Measurements from ENCODE around the gene PPP1R15A.
"Not testable (repeated sequence)": the region's sequence is repeated elsewhere in the genome, so short reads cannot be mapped to it uniquely, and the experiment has no call there.

The PPP1R15A gene

DNA sequence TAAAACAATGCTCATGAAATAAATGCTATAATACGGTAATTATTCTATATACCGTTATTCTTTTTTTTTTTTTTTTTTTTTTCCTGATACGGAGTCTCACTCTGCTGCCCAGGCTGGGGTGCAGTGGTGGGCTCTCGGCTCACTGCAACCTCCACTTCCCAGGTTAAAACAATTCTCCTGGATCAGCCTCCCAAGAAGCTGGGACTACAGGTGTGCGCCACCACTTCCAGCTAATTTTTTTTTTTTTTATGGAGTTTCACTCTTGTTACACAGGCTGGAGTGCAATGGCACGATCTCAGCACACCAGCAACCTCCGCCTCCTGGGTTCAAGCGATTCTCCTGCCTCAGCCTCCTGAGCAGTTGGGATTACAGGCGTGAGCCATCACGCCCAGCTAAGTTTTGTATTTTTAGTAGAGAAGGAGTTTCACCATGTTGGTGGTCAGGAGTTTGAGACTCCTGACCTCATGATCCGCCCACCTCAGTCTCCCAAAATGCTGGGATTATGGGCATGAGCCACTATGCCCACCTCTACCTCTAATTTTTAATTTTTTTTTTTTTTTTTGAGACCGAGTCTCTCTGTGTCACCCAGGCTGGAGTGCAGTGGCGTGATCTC is 6.9 kb downstream of the PPP1R15A start:
- H3K27me3 ChIP-seq (replicated peaks in 2 of 5; ENCODE audit: control insufficient read depth in 4 of 5, insufficient read depth in 5 of 5, low read length in 4 of 5), result no peaks in the 10 kb centered on the region
- H3K4me3 ChIP-seq (ENCODE audit: control insufficient read depth in 1 of 7, extremely low read depth in 1 of 7, insufficient read depth in 4 of 7, low read depth in 2 of 7, low read length in 6 of 7), result no peak overlapping the region
- peaks cover 0 to 3% (median 0%) of the 10 kb centered on the region in 5 experiments for H3K9me3 ChIP-seq (ENCODE audit: control extremely low read depth in 1 of 5, control insufficient read depth in 4 of 5, insufficient read depth in 2 of 5, low read depth in 1 of 5, low read length in 4 of 5)
- CTCF ChIA-PET, result interaction anchor here (0.6 kb wide), 1 partner anchor 74 kb away, joined by 4 read pairs; no protein-coding TSS in a partner anchor
- WGBS (ENCODE audit: insufficient coverage), result 97% methylated on average over 4 of the region's 13 CpGs
- no peak for DNase-seq
- H3K36me3 ChIP-seq (ENCODE audit: control insufficient read depth in 4 of 4, insufficient read depth in 4 of 4, low read length in 3 of 4), result peaks cover 3 to 37% (median 16%) of the 10 kb centered on the region in 4 experiments
- POLR2A ChIA-PET, result interaction anchor here (0.7 to 1.6 kb wide), 4 partner anchors 17 to 92 kb away, joined by 3 to 8 read pairs (median 4); no protein-coding TSS in a partner anchor
- peaks cover 4 to 35% (median 27%) of the 10 kb centered on the region in 4 experiments for H3K4me1 ChIP-seq (ENCODE audit: control extremely low read depth in 1 of 4, control insufficient read depth in 4 of 4, insufficient read depth in 4 of 4, low read length in 3 of 4)
- H3K27ac ChIP-seq (ENCODE audit: insufficient read depth in 1 of 2, low read depth in 1 of 2, low read length in 2 of 2, poor library complexity in 1 of 2, severe bottlenecking in 2 of 2), result peak overlapping the region in 1 of 2 experiments; percentile 49

- POLR2A ChIA-PET; H3K4me3 ChIP-seq (ENCODE audit: control insufficient read depth in 1 of 7, extremely low read depth in 1 of 7, insufficient read depth in 4 of 7, low read depth in 2 of 7, low read length in 6 of 7); H3K27me3 ChIP-seq (replicated peaks in 2 of 5; ENCODE audit: control insufficient read depth in 4 of 5, insufficient read depth in 5 of 5, low read length in 4 of 5); H3K27ac ChIP-seq (ENCODE audit: insufficient read depth in 1 of 2, low read depth in 1 of 2, low read length in 2 of 2, poor library complexity in 1 of 2, severe bottlenecking in 2 of 2); H3K9me3 ChIP-seq (ENCODE audit: control extremely low read depth in 1 of 5, control insufficient read depth in 4 of 5, insufficient read depth in 2 of 5, low read depth in 1 of 5, low read length in 4 of 5); DNase-seq: not testable (repeated sequence)
- Histone ChIP-seq H3K36me3 (ENCODE audit: control insufficient read depth in 4 of 4, insufficient read depth in 4 of 4, low read length in 3 of 4) (peaks cover 3 to 31% (median 10%) of the 10 kb centered on the region in 4 experiments), H3K4me1 (ENCODE audit: control extremely low read depth in 1 of 4, control insufficient read depth in 4 of 4, insufficient read depth in 4 of 4, low read length in 3 of 4) (peaks cover 2 to 29% (median 22%) of the 10 kb centered on the region in 4 experiments)
- WGBS (ENCODE audit: insufficient coverage), result 94% methylated on average over 6 of the region's 9 CpGs
- CTCF ChIA-PET, result interaction anchor here (1.4 kb wide), 1 partner anchor 9 kb away, joined by 3 read pairs; no protein-coding TSS in a partner anchor
Observed at GRCh38 chr19:48879696-48880095, 7.5 kb downstream of the PPP1R15A start.

DNA sequence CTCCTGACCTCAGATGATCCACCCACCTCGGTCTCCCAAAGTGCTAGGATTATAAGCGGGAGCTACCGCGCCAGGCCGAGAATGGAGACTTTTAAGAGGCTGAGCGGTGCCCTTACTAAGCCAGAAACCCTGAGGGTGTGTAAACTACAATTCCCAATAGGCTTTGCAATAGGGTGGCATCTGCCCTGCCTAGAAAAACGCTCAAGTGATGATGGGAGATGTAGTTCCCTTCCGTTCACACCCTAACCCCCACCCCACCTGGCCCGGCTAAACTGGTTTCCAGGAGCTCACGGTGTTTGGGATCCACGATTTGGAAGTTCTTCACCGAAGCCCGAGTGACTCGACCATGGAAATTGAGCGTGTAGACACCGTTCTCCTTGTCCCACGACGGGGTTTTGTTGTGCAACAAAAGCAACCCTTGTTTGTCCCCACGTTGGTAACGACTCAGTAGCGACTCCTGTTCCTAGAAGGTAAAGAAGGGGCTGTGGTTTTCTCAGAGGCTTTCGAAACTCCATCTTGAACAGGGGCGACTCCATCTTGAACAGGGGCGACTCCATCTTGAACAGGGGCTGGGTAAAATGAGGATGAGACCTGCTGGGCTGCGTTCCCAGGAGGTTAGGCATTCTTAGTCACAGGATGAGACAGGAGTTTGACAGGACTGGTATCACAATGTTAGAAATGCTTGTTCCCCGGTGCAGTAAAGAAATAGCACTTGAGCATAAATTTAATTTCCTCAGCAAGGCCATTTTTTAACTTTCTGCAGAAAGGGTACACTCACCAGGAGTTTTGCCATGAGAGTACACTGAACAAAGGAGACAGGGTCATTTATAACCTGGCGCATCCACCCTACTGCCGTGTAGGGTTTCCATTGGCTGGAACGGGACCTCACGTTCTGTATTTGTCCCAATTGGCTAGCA is 9.8 kb downstream of the PPP1R15A start:
- Histone ChIP-seq H3K9me3 (ENCODE audit: control extremely low read depth in 1 of 5, control insufficient read depth in 4 of 5, insufficient read depth in 2 of 5, low read depth in 1 of 5, low read length in 4 of 5) (peaks cover 0 to 3% (median 0%) of the 10 kb centered on the region in 5 experiments), H3K27ac (ENCODE audit: insufficient read depth in 1 of 2, low read depth in 1 of 2, low read length in 2 of 2, poor library complexity in 1 of 2, severe bottlenecking in 2 of 2) (no peak overlapping the region), H3K27me3 (replicated peaks in 2 of 5; ENCODE audit: control insufficient read depth in 4 of 5, insufficient read depth in 5 of 5, low read length in 4 of 5) (no peaks in the 10 kb centered on the region), H3K4me3 (ENCODE audit: control insufficient read depth in 1 of 7, extremely low read depth in 1 of 7, insufficient read depth in 4 of 7, low read depth in 2 of 7, low read length in 6 of 7) (no peak overlapping the region), H3K4me1 (ENCODE audit: control extremely low read depth in 1 of 4, control insufficient read depth in 4 of 4, insufficient read depth in 4 of 4, low read length in 3 of 4) (peaks cover 0 to 10% (median 3%) of the 10 kb centered on the region in 4 experiments), H3K36me3 (ENCODE audit: control insufficient read depth in 4 of 4, insufficient read depth in 4 of 4, low read length in 3 of 4) (peaks cover 0 to 14% (median 2%) of the 10 kb centered on the region in 4 experiments)
- 90% methylated on average over 18 of the region's 30 CpGs for WGBS (ENCODE audit: insufficient coverage)
- DNase-seq, result peak in 2 of 3 donors; percentile 62 to 67
- POLR2A ChIA-PET, result no interaction called here
- CTCF ChIA-PET, result interaction anchor here (1.7 kb wide), 1 partner anchor 12 kb away, joined by 5 read pairs; no protein-coding TSS in a partner anchor

- peaks cover 0 to 6% (median 3%) of the 10 kb centered on the region in 4 experiments for H3K4me1 ChIP-seq (ENCODE audit: control extremely low read depth in 1 of 4, control insufficient read depth in 4 of 4, insufficient read depth in 4 of 4, low read length in 3 of 4)
- H3K27me3 ChIP-seq (replicated peaks in 2 of 5; ENCODE audit: control insufficient read depth in 4 of 5, insufficient read depth in 5 of 5, low read length in 4 of 5), result no peaks in the 10 kb centered on the region
- H3K36me3 ChIP-seq (ENCODE audit: control insufficient read depth in 4 of 4, insufficient read depth in 4 of 4, low read length in 3 of 4), result peaks cover 0 to 4% (median 2%) of the 10 kb centered on the region in 4 experiments
- no peak for DNase-seq
- H3K4me3 ChIP-seq (ENCODE audit: control insufficient read depth in 1 of 7, extremely low read depth in 1 of 7, insufficient read depth in 4 of 7, low read depth in 2 of 7, low read length in 6 of 7), result no peak overlapping the region
- H3K27ac ChIP-seq (ENCODE audit: insufficient read depth in 1 of 2, low read depth in 1 of 2, low read length in 2 of 2, poor library complexity in 1 of 2, severe bottlenecking in 2 of 2), result no peak overlapping the region
- POLR2A ChIA-PET, result interaction anchor here (0.6 kb wide), 1 partner anchor 59 kb away, joined by 3 read pairs; no protein-coding TSS in a partner anchor
- H3K9me3 ChIP-seq (ENCODE audit: control extremely low read depth in 1 of 5, control insufficient read depth in 4 of 5, insufficient read depth in 2 of 5, low read depth in 1 of 5, low read length in 4 of 5), result peaks cover 0 to 3% (median 0%) of the 10 kb centered on the region in 5 experiments
- 100% methylated on average over 6 of the region's 7 CpGs for WGBS (ENCODE audit: insufficient coverage)
- CTCF ChIA-PET, result no interaction called here
Observed at GRCh38 chr19:48883726-48884125, 11.5 kb downstream of the PPP1R15A start.

GRCh38 chr19:48887861-48888612 is 15.8 kb downstream of the PPP1R15A start:
- Histone ChIP-seq H3K4me3 (ENCODE audit: control insufficient read depth in 1 of 7, extremely low read depth in 1 of 7, insufficient read depth in 4 of 7, low read depth in 2 of 7, low read length in 6 of 7) (no peak overlapping the region), H3K4me1 (ENCODE audit: control extremely low read depth in 1 of 4, control insufficient read depth in 4 of 4, insufficient read depth in 4 of 4, low read length in 3 of 4) (no peaks in the 10 kb centered on the region), H3K27ac (ENCODE audit: insufficient read depth in 1 of 2, low read depth in 1 of 2, low read length in 2 of 2, poor library complexity in 1 of 2, severe bottlenecking in 2 of 2) (no peak overlapping the region), H3K36me3 (ENCODE audit: control insufficient read depth in 4 of 4, insufficient read depth in 4 of 4, low read length in 3 of 4) (no peaks in the 10 kb centered on the region), H3K9me3 (ENCODE audit: control extremely low read depth in 1 of 5, control insufficient read depth in 4 of 5, insufficient read depth in 2 of 5, low read depth in 1 of 5, low read length in 4 of 5) (no peaks in the 10 kb centered on the region), H3K27me3 (replicated peaks in 2 of 5; ENCODE audit: control insufficient read depth in 4 of 5, insufficient read depth in 5 of 5, low read length in 4 of 5) (no peaks in the 10 kb centered on the region)
- ChIA-PET CTCF (no interaction called here), POLR2A (no interaction called here)
- DNase-seq, result no peak
- 97% methylated on average over 19 of the region's 21 CpGs for WGBS (ENCODE audit: insufficient coverage)

DNA sequence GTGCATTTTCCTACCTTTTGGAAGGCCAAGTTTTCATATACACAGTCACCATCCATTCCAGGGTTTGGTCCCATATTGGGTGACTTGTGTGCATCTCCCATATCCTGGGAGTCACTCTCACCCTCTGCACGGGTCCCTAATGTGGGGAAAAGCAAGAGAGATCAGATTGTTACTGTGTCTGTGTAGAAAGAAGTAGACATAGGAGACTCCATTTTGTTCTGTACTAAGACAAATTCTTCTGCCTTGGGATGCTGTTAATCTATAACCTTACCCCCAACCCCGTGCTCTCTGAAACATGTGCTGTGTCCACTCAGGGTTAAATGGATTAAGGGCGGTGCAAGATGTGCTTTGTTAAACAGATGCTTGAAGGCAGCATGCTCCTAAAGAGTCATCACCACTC is 17.3 kb downstream of the PPP1R15A start:
- POLR2A ChIA-PET; DNase-seq; H3K36me3 ChIP-seq (ENCODE audit: control insufficient read depth in 4 of 4, insufficient read depth in 4 of 4, low read length in 3 of 4); H3K27ac ChIP-seq (ENCODE audit: insufficient read depth in 1 of 2, low read depth in 1 of 2, low read length in 2 of 2, poor library complexity in 1 of 2, severe bottlenecking in 2 of 2); H3K27me3 ChIP-seq (replicated peaks in 2 of 5; ENCODE audit: control insufficient read depth in 4 of 5, insufficient read depth in 5 of 5, low read length in 4 of 5); H3K9me3 ChIP-seq (ENCODE audit: control extremely low read depth in 1 of 5, control insufficient read depth in 4 of 5, insufficient read depth in 2 of 5, low read depth in 1 of 5, low read length in 4 of 5); H3K4me1 ChIP-seq (ENCODE audit: control extremely low read depth in 1 of 4, control insufficient read depth in 4 of 4, insufficient read depth in 4 of 4, low read length in 3 of 4); H3K4me3 ChIP-seq (ENCODE audit: control insufficient read depth in 1 of 7, extremely low read depth in 1 of 7, insufficient read depth in 4 of 7, low read depth in 2 of 7, low read length in 6 of 7): not testable (repeated sequence)
- no CpG with 5 or more reads among the region's 3 CpGs for WGBS (ENCODE audit: insufficient coverage)
- CTCF ChIA-PET, result interaction anchor here (1.1 kb wide), 1 partner anchor 9 kb away, joined by 3 read pairs; no protein-coding TSS in a partner anchor

All from common myeloid progenitor, CD34-positive (primary cell).